HL-60 (cell line): ENCODE measurements around the gene SYNGAP1.

ENCODE experiments used
- CTCF ChIP-seq: IDR thresholded peaks from one replicate; pipeline ENCODE4 v1.5.1; 2011; ENCODE audit warnings: low read length, control low read depth, inconsistent platforms; ENCODE audit not compliant: insufficient read depth
- POLR2AphosphoS5 ChIP-seq: IDR thresholded peaks from 2 replicates; pipeline ENCODE4 v1.6.1; 2012; ENCODE audit warnings: low read depth
- REST ChIP-seq: IDR thresholded peaks from 2 replicates; pipeline ENCODE4 v1.6.1; 2012; ENCODE audit warnings: low read depth; ENCODE audit not compliant: insufficient replicate concordance

DNA sequence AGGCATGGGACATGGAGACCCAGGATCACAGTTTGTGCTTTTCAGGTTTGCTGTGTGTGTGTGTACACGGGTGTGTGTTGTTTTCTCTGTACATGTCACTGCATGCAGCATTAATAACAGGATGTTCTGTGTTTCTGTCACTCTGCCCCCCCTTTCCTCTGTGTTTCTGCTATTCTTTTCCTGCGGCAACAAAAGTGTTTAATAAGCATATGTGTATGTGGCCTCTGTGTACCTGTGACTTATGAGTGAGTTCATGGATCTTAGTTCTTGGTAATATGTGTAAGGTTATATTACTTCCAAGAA lies 9.8 kb downstream of the SYNGAP1 start:
- no peak for TF ChIP-seq CTCF
- TF ChIP-seq POLR2AphosphoS5 = no peak
- no peak for TF ChIP-seq REST
